RPMI7951 (cell line): ENCODE results near the gene OR2S2. TPM values are rescaled to one million over a fixed set of nuclear protein-coding genes. Genes with fewer than 3 reads are reported as not detected.
A peak's percentile ranks its signal among the peaks of the same experiment; 100 is the strongest.
"Not testable (repeated sequence)": the region's sequence is repeated elsewhere in the genome, so short reads cannot be mapped to it uniquely, and the experiment has no call there.

Experiments used
- DNase-seq: peaks from one replicate; pipeline ENCODE4 v3.0.0-alpha.2; 2012; ENCODE audit warnings: low read depth
- total RNA-seq: library from RNA; depleted of rRNA; stranded (reverse); fragments of >200 nt; shearing (Covaris generic); gene quantifications from 2 replicates; pipeline ENCODE4 v1.2.3, GENCODE V29; 2014

OR2S2 gene
- total RNA-seq, 1 experiment from 2014 or later = not detected

- no peak for DNase-seq
These were observed 24.3 kb downstream of the OR2S2 start for GRCh38 chr9:35933550-35934067.

DNA sequence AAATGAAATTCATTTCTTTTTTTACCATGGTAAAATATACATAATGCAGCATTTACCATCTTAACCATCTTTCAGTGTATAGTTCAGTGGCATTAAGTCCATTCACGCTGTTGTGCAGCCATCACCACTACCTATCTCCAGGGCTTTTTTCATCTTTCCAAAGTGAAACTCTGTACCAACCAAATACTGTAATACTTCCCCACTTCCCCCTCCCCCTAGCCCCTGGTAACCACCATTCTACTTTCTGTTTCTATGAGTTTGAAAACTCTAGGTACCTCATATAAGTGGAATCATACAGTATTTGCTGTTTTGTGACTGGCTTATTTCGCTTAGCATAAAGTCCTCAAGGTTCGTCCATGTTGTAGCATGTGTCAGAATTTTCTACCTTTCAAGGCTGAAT lies 25.2 kb downstream of the OR2S2 start:
- no peak for DNase-seq

DNA sequence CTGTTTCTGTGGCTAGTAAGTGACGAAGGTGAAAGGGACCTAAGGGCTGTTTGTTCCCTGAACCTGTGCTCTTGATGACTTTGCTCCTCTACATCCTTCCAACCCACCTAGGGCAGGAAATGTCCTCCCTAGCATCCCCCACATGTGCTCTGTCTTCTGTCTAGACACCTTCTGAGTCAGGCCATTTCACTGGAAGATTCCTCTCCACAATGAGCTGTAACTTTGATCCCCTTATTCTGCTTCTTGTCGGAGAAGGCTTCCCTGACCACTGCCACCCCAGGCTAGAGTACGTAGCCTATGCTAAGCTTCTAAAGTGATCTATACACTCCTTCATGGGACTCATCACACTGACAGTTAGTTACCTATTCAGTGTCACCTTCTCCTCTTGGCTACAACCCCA lies 27.0 kb downstream of the OR2S2 start:
- no peak for DNase-seq

GRCh38 chr9:35930521-35930920 lies 27.4 kb downstream of the OR2S2 start:
- no peak for DNase-seq

DNA sequence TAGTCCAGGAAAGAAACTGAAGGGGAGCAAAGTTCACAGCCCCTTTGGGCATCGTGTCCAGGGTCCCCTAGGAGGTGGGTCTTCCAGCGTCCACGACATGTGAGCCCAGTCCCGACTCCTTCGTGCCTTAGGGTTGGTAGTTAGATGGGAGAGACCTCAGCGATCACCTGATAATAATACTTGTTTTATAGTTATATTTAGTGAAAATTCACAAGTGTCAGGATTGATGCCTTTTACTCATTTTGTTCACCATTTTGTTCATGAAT lies 28.6 kb downstream of the OR2S2 start:
- no peak for DNase-seq

DNA sequence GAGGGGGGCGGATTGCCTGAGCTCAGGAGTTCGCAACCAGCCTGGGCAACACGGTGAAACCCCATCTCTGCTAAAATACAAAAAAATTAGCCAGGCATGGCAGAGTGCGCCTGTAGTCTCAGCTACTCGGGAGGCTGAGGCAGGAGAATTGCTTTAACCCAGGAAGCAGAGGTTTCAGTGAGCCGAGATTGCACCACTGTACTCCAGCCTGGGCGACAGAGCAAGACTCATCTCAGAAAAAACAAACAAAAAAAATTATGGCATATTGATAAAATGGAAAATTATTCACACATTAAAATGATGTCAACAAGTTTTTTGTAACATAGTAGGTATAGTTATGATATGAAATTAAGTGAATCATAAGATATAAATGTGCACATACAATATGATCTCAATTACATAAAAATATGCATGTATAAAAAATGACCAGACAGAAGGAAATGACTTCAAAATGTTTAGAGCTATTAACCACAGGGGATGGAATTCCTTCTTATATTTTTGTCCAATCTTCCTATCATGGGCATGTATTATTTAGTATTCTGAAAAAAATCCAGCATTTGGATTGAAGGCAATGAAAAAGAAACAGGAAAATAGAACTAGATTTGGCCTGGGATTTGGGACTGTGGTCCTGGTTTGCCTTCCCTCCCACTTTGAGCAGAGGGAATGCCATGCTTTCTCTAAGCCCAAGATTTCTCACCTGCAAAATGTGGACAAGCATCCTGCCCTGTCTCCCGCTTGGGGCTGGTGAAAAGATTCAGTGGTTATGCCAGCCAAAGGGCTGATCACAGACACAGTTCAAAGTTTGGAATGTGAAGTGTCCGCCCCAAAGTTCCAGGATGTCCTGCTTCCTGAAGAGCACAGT lies 29.1 kb downstream of the OR2S2 start:
- DNase-seq = no peak

- peak; percentile 96 for DNase-seq
These were observed 33.8 kb downstream of the OR2S2 start for GRCh38 chr9:35923927-35924763.

- no peak for DNase-seq
These were observed 34.4 kb downstream of the OR2S2 start for GRCh38 chr9:35923598-35923926.

- no peak for DNase-seq
These were observed 37.8 kb downstream of the OR2S2 start for GRCh38 chr9:35920051-35920620.

DNA sequence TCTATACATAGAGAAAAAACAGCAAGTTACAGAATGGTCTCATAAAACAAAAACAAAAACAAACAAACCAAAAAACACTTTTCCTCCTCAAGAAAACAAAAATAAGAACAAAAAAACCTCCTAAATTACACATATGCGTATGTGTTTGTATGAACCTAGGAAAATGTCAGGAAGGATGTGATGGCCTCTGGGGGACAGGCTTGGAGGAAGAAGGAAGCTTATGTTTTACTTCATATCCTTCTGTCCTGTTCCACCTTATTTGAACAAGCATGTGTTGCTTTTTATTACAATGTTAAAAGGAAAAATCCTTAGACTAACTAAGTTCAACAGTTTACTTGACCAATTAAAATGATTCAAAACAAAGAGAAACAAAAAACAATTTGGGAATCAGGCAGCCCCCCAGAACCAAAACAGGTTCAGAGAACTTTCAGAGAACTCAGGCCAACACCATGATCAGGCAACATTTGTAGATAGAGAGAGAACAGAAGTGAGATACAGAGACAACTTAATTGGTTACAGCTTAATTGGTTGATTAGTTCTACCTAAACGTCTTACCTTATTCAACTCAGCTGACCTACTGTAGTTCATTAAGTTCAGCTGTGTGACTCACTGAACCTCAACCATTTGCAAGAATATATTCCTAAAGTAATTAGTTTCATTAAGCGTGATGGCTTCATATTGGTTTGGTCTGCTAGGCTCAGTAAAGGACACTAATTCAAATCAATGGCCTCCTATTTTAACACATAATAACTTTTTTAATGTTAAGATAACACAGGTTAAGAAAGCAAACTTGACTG lies 38.5 kb downstream of the OR2S2 start:
- no peak for DNase-seq

GRCh38 chr9:35918780-35919179 lies 39.2 kb downstream of the OR2S2 start:
- no peak for DNase-seq

DNA sequence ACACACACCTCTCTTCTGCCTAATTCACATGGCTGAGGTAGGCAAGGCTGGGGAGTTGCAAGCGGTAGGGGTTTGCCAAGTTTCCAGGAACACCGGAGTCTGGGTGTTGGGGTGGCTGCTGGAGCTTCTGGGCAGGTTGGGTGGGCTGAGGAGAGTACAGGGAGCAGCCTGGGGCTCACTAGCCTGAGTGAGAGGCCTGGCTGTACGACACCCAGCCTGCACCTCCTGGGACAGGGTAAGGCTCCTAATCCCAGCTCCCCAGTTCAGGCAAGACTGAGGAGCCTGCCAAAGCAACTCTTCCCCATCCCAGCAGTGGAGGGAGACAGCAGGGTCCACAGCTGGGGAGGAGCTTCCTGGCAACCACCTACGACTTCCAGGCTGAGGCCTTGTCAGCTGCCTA lies 40.7 kb downstream of the OR2S2 start:
- no peak for DNase-seq

DNA sequence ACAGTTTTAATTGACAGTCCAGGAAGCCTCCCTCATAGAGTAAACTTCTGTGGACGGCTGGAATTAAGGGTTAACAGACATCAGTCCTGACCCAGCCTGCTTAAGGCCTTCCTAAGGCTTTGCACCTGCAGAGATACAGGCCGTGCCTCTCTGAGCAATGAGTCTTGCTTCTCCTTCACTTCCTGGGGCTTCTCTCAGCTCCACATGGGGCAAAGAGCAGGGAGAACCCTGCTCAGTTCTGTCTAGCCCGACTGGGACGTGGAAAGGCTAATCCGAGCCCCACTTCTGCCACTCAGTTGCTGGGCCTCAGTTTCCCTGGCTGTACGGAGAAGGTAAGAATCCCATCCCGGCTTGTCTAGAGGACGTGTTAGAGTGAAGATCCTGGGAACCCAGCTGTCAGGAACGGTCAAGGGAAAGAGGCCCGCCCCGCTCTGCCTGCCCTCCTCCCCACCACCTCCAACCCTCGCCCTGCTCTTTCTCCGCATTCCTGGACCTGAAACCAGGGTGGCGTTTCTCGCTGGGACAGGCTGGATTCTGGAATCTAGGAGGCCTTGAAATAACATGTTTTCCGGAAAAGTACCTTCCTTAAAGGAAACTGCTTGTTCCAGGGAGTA lies 42.2 kb downstream of the OR2S2 start:
- DNase-seq = no peak

- peak; percentile 88 for DNase-seq
These were observed 43.6 kb downstream of the OR2S2 start for GRCh38 chr9:35914301-35914807.

DNA sequence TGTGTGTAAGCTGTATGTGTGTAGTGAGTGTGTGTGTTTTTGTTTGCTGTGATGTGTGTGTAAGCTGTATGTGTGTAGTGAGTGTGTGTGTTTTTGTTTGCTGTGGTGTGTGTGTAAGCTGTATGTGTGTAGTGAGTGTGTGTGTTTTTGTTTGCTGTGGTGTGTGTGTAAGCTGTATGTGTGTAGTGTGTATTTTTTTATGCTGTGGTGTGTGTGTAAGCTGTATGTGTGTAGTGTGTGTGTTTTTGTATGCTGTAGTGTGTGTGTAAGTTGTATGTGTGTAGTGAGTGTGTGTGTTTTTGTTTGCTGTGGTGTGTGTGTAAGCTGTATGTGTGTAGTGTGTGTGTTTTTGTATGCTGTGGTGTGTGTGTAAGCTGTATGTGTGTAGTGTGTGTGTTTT lies 44.5 kb downstream of the OR2S2 start:
- DNase-seq = not testable (repeated sequence)

- DNase-seq = no peak
These were observed 45.1 kb downstream of the OR2S2 start for GRCh38 chr9:35912791-35913400.

GRCh38 chr9:35911690-35912089 lies 46.3 kb downstream of the OR2S2 start:
- no peak for DNase-seq

- peak; percentile 23 for DNase-seq
These were observed 47.2 kb downstream of the OR2S2 start for GRCh38 chr9:35910613-35911359.

GRCh38 chr9:35909687-35910612 lies 48.0 kb downstream of the OR2S2 start:
- DNase-seq = no peak
